GM18508 (cell line): Measurements from ENCODE around the gene TXNL4A.

Source experiments
- ATAC-seq: cut with Tn5 transposase; IDR thresholded peaks from one replicate; pipeline ENCODE4 v1.9.1; 2021; ENCODE audit warnings: moderate number of reproducible peaks; ENCODE audit not compliant: insufficient read depth, unreplicated experiment

Gene TXNL4A

DNA sequence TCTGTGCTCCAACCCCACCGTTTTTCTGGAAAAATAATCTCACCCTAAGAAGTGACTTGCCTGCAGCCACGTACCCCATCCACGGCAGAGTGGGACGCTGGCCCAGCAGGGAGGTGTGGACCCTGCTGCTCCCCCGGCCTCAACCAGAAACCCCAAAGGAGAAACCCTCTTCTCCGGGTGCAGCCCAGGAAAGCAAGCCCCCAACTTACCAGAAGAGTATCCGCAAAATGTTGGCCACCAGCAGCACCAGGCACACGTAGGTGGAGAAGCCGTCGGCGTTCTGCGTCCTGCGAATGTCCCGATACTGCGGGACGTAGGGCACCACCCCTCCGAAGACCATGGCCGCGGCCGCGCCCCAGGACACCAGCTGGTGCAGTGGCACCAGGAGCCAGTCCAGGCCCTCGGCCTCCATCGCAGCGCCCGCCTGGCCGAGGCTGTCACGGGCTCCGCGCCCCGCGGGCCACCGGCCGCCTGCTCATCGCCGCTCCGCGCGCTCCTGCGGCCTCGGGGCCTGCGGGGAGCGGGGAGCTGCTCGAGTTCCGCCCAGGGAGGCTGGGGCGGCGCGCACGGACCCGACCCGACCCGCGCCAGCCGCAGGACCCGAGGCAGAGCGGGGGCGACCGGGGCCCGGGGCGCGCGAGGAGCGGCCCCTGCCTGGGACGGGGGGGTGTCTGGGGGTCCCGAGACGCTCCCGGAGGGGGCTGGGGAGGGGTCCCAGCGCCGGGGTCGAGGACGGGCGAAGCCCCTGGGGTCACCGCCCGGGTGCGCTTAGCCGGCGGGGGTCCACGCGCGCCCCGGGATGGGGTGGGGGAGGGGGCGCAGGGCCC lies 37.6 kb downstream of the TXNL4A start:
- ATAC-seq, result no peak

DNA sequence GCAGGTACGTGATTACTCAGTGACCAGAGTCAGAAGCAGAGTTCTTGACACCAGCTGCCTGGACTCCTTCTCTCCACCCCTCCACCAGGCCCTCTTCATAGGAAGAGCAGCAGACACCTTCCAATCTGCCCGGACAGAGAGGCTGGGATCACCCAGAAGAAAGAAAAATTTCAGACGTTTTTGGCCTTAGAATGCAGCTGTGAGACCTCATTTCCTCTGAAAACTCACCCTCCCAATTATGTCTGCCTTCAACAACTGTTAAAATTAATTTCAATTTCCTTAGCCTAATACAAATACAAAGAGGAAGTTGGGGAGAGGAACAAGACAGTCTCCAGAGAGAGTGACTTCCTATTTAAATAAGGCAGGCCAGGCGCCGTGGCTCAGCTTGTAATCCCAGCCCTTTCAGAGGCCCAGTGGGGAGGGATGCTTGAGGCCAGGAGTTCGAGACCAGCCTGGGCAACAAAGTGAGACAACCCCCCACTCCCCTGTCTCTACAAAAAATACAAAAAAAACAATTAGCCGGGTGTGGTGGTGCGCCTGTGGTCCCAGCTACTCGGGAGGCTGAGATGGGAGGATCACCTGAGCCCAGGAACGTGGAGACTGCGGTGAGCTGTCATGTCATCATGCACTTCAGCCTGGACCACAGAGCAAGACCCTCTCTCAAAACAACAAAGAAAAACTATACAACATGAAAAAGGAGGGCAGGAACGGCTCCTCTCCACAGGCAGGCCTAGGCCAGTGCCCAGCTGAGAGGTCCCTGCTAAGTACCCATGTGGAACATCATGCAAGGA lies 38.5 kb downstream of the TXNL4A start:
- no peak for ATAC-seq

DNA sequence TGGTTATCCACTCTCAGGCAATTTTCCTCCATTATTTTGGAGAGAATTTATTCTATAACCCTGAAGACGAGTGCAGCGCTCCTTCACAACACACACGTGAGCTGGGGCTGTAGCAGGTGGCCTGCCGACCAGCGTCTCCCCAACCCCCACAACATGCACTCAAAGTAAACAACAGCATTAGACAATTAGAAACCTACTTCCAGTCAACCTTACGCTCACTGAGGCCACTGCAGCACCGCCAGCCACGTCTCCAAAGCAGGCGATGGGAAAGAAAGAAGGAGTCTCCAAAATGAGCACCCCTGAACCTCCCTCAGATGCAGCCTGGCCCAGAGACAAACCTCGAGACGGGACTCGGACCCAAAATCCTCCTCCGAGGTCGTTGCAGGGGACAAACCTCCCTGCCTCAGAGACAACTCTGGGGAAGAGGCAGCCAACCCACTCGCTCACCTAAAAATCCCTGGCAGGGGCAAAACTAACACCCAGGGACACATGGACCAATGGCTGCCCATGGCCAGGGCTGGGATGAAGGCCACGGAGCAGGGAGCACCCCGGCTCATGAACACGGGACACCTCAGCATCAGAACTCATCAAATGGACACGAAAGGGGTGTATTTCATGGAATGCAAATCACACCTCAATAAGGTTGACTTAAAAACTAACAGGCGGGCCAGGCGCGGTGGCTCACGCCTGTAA lies 39.5 kb downstream of the TXNL4A start:
- ATAC-seq, result no peak

DNA sequence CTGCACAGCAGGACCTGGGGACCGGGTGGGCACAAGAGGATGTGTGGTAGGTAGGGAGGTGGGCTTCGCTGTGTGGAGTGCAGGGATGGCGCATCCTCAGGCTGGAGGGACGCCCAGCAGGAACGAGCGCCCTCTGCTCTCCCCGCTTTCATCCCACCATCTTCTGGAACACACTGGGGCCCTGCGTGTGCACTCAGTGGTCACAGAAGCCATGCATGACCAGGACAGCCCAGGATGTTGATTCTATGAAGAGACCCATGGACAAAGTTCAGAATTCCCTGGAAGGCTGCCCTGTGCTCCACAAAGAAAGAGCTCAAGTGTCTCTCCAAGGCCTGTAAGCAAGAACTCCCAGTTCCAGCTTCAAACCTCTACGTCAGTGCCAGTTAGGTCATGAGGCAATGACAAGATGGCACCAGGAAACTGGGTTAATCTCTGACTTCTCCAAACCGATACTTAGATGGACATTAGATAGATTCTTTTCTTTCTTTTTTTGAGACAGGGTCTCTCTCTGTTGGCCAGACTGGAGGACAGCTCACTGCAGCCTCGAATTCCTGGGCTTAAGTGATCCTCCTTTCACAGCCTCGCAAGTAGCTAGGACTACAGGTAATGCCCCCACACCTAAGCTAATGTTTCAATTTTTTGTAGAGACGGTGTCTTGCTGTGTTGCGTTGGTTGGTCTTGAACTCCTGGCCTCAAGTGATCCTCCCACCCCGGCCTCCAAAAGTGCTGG lies 40.3 kb downstream of the TXNL4A start:
- no peak for ATAC-seq

DNA sequence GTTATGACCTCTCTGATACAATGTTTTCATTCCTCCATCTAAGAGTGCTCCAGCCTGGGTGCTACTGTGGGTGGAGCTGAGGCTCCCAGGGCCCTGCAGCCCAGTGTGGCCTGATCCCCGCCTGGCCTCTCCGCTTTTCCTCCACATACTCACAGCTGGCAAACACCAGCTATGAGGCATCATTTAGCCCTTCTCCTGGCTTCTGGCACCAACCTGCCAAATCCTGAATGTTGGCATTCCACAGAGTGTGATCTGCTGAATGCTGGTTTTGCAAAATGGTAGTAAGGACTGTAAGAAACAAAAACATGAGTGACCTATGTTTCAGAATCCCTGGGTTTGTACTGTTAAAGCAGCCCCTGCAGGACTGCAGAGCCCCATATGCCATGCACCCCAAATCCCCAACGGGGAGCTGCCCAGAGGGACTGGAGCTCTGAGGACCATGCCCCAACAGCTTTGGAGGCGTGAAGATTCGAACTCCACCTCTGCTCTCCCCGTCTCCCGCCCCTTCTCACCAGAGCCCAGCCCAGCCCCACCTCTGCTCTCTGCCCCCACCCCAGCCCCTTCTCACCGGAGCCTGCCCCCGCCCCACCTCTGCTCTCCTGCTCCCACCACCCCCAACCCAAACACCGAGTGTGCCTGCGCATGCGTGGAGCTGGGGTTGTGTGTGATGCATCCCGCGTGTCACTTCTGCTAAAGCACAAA lies 41.2 kb downstream of the TXNL4A start:
- no peak for ATAC-seq

DNA sequence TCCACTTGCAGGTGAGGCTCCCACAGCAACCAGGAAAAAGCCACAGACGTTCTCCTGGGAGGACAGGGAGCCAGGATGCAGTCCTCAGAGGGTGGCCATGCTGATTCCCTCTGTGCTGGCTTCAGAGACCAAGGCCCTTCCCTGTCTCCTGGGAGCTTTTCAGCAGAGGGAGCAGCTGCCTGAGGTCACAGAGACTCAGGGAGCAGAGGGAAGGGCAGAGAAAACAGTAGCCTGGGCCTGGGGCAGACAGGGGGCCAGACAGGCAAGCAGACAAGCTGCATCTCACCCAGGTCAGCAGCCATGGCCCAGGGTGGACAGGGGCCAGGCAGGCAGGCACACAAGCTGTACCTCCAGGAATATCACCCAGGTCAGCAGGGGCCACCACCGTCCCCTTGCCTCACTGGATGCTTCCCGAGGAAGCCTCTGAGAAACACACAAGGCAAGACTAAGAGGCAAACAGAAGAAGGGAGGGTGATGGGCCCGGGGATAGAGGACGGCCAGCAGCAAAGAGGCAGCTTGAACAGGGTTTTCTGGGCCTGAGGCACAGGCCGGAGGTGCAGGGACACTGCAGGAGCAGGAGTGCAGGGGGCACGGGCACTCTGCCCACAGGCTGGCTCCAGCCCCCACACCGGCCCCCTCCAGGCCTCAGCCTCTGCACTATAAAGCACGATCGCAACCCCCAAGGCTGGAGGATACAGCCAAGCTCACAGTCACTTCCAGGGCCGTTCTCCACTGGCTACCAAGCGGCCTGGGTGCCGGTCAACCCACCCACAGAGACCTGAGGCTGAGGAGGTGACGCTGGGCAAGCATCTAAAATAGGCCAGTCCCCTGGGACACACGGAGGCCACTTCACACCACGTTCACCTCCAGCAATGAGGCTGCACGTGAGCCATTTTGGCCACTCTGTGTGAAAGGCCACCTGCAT lies 43.0 kb downstream of the TXNL4A start:
- ATAC-seq, result no peak

DNA sequence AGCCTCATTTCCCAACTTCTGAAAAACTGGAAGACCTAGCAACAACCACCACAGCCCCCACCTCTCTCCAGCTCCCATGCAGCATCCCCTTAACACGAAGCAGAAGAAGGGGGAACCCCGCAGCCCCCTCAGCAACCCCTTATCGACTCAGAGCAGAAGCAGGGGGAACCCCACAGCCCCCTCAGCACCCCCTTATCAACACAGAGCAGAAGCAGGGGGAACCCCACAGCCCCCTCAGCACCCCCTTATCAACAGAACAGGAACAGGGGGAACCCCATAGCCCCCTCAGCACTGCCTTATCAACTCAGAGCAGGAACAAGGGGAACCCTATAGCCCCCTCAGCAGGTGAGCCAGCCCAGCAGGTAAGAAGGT lies 43.6 kb downstream of the TXNL4A start:
- no peak for ATAC-seq

DNA sequence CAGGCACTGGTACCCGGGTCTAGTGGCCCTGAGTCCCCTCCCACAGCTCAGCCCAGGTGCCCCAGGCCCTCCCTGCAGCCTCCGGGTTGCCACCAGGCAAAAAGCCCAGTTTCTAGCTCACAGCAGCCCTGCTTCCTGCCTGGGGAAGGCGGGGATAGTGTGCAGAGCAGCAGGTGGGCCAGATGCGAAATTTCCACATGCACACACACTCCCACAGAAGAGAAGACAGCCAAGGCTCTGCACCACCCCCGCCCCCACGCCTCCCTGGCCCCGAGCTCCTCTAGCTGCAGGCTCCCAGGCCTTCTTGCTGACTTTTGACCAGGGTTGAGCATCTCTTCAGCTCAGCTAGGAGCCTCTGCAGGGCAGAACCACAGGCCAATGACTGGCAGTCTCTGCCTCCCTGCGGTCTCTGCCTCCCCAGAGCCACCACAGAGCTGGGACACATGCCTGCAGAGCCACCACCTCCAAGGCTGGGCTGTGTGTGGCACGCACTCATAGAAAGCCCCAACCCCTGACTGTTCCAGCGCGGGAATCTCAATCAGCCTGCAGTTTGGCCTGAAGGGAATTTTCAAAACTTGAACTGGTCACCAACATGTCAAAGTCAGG lies 44.1 kb downstream of the TXNL4A start:
- no peak for ATAC-seq

DNA sequence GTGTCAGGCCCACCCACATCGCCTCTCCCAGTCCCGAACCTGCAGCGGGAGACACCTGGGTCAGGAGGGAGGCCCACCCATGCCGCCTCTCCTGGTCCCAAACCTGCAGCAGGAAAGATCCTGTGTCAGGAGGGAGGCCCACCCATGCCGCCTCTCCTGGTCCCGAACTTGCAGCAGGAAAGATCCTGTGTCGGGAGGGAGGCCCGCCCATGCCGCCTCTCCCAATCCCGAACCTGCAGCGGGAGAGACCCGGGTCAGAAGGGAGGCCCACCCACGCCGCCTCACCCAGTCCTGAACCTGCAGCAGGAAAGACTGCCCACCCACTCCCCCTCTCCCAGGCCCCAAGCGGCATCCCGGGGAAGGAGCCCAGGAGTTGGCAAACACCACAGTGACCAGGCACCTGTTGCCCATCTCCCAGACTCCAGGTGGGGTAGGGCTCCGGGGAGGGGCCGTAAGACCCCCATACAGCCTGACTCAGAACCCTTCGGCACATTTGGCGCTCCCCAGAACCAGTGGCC lies 44.7 kb downstream of the TXNL4A start:
- ATAC-seq, result no peak

DNA sequence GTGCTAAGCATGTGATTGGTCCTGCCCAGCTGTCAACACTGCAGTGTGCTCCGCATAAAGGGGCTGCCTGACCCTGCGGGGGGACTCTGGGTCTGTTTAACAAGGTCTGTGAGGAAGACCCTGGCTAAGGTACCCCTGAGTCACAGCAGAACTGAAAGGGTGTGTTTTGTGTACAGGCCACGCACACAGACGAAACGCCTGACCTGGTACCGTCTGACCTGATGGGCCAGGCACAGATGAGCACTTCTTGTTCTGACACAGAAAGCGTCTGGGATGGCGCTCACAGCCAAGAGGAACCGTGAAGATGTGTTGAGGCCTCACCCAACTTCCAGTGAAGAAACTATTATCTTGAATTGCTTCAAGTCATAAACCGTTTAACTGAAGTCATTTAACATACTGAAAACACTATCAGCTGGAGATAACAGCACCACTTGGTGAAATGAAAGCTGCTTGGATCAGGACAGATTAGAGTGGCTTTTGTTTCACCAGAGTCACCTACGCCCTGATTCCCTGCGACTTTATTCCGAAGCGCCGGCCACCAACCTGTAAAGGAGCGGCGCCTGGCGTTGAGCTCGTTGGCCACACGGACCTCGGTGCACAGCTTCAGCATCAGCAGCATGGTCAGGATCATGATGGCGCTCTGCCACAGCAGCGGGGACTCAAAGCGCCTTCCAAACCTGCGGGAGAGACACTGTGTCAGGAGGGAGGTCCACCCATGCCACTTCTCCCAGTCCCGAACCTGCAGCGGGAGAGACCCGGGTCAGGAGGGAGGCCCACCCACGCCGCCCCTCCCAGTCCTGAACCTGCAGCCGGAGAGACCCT lies 45.4 kb downstream of the TXNL4A start:
- no peak for ATAC-seq

DNA sequence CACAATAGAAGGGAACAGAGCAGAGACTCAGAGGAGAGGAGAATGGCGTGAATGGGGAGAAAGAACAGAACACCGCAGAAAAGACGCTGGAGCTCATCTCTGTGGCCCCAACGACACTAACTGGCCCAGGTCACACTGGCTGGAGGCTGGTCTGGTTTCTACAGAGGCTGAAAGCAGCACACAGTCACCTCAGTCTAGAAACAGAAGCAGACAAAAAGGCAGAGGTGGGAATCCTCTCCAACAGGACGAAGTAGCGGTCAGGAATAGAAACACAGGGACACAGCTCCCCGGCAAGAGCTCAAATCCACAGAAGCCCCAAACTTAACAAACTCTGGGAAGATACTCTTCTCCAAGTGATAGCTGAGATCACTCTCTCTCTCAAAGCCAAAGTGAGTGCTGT lies 46.2 kb downstream of the TXNL4A start:
- no peak for ATAC-seq

DNA sequence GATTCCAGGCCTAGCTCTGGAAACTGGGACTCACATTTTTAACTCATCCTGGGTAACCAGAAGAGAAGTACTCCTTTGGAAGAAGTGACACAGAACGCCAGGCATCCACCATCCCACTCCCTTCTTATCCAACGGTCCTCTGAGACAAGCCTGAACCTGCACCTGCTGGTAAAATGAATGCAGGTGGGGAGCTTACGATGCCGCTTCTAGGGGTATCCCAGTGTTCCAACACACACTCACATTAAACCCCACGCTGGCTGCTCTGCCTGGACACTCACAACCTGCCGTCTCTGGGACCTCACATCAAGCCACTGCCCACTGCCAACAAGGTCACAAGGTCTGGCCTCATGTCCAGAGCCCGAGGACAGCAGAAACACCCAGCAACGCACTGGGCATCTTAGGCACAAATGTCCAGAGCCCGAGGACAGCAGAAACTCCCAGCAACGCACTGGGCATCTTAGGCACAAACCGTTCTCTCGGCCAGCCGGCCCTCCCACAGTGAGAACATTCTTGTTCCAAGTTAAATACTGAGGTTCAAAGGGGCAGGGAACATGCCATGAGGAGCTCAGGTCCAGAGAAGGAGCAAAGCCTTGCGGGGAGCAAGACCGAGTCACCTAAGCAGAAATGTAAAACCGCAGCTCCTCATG lies 46.8 kb downstream of the TXNL4A start:
- ATAC-seq, result no peak

DNA sequence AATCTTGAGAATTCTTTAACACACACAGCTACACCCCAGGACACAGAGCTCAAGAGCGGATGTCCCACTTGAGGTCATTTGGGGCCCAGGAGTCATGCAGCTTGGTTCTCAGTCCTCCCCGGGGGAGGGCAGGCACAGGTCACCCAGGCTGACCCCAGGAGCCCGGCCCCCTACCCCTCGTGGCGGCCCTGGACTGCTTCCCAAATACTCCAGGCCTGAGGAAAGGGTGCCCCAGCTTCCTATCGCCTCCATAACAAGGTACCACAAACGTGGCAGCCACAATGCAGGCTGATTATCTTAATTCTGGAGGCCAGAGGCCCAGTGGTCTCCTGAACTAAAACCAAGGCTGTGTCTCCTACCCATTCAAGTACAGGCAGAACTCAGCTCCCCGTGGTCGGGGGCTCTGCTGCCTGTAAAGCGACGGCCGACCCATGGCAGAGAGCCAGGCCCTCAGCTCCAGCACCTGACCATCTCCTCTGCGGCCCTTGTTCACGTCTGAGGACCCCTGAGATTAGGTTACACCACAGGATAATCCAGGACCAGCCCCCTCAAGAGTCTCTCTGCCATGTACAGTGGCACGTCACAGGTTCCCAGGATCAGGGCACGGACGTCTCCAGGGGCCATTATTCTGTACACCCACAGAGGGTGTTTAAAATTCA lies 47.4 kb downstream of the TXNL4A start:
- no peak for ATAC-seq

DNA sequence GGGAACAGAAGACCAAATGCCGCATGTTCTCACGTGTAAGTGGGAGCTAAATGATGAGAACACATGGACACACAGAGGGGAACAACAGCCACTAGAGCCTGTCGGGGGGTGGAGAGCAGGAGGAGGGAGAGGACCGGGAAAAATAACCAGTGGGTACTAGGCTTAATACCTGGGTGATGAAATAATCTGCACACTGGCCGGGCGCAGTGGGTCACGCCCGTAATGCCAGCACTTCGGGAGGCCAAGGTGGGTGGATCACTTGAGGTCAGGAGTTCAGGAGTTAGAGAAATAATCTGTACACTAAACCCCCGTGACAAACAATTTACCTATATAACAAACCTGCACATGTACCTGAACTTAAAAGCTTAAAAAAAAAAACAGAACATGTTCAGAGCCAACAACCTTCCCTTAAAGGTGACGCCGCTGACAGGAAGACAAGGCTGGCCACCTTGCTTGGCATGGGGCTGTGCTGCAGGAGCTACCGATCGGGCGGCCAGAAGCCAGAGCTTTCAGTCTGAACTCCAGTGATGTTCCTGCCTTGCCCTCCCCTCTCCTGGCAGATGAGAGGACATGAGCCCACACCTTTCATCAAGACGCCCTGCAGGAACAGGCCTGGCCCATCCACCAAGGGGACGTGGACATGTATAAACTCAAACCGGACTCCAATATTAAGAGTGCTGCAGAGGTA lies 48.1 kb downstream of the TXNL4A start:
- ATAC-seq, result no peak

DNA sequence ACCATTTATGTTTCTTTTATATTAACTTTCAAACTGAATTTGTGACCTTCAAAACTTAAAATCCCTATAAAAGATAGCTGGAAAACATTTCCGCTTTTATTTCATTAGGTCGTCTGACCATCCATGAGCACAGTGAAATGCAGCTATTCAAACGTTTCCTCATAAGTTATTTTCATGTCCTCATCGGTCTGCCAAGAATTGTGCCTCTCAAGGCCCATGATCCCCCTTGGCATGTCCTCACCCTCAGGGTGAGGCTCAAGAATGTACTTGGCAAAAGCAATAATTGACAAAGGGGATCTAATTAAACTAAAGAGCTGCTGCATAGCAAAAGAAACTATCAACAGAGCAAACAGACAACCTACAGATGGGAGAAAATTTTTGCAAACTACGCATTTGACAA lies 49.3 kb downstream of the TXNL4A start:
- ATAC-seq, result no peak

DNA sequence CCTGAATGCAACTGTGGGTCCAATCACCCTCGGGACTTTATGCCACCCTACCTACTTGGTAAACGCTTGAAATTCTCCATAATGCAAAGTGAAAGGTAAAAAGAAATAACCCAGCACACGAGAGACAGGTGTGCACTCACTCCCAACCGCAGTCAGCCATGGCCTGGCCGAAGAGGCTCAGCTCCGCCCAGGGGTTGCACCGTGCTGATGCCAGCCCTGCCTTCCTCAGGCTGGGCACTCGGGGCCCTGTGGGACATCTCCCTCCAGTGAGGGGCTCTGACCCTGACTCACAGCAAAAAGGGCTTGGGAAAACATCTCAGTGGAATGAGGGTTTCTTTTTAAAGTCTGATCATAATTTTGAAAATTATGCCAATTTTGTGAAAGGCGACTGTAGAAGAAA lies 50.2 kb downstream of the TXNL4A start:
- ATAC-seq, result no peak
